Activated CD8-positive, alpha-beta memory T cell treated with anti-CD3 and anti-CD28 coated beads for 36 hours (primary cell): ENCODE data around the gene UNC13C. TPM values are rescaled to one million over a fixed set of nuclear protein-coding genes. Genes with fewer than 3 reads are reported as not detected.

ENCODE experiments used
- CTCF ChIA-PET: fragments of 350-600 bp; sonication (Branson Sonifier 250); formaldehyde crosslinking; loops from one replicate; lab custom pipeline; 2021; ENCODE audit warnings: antibody characterized with exemption; lab: Charles Lee
- POLR2A ChIA-PET: fragments of 350-600 bp; sonication (Branson Sonifier 250); formaldehyde crosslinking; loops from one replicate; lab custom pipeline; 2021; ENCODE audit warnings: antibody characterized with exemption; lab: Charles Lee
- total RNA-seq, 2 experiments: library from RNA; stranded (reverse); gene quantifications; one replicate each; pipeline ENCODE4 v1.2.3, GENCODE V29; 2021

Gene UNC13C
- total RNA-seq, 2 experiments from 2014 or later, result not detected

- ChIA-PET CTCF (no interaction called here), POLR2A (no interaction called here)
These were observed 604.8 kb downstream of the UNC13C start for GRCh38 chr15:54582863-54583643.

- ChIA-PET CTCF (no interaction called here), POLR2A (no interaction called here)
These were observed 606.8 kb downstream of the UNC13C start for GRCh38 chr15:54585063-54585462.

GRCh38 chr15:54594115-54594514, 615.9 kb downstream of the UNC13C start:
- ChIA-PET CTCF (interaction anchor here (0.7 kb wide), 1 partner anchor 477 kb away, joined by 3 read pairs; no protein-coding TSS in a partner anchor), POLR2A (no interaction called here)

- POLR2A ChIA-PET, result no interaction called here
- CTCF ChIA-PET, result no interaction called here
These were observed 621.1 kb downstream of the UNC13C start for GRCh38 chr15:54599386-54599785.

DNA sequence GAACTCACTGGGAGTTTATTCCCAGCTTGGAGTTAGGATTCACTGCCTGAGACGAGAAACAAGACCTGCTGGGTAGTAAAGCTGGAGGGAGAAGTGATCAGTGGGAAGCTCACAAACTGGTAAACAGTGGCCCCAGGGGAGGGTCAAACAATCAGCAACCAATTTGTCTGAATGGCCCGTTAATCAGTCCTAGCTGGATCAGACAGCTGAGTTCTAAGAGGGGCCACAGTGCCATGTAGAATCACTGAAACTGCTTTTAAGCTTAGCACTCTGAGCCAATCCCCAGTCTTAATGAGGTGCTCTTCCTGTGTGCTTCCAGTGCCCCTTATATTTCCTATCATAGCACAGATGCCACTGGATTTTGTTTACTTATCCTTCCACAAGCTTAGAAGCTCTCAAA, 626.8 kb downstream of the UNC13C start:
- ChIA-PET CTCF (no interaction called here), POLR2A (no interaction called here)

DNA sequence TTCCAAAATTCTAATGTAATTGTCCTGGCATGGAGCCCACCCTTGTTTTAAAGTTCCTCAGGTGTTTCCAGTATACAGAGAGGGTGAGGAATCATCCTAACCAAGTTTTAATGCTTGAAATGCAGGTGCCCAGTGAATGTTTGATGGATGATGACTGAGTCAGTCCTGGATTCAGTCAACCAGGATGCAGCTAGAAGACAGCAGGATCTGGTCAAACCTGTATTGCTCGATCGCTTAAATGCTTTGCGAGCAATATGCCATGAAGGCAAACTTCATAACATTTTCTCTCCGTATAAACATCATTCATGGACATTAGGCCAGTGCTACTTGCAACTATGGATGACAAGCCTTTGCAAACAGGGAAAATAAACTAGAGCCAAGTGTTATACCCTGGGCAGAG, 627.3 kb downstream of the UNC13C start:
- ChIA-PET CTCF (no interaction called here), POLR2A (no interaction called here)

DNA sequence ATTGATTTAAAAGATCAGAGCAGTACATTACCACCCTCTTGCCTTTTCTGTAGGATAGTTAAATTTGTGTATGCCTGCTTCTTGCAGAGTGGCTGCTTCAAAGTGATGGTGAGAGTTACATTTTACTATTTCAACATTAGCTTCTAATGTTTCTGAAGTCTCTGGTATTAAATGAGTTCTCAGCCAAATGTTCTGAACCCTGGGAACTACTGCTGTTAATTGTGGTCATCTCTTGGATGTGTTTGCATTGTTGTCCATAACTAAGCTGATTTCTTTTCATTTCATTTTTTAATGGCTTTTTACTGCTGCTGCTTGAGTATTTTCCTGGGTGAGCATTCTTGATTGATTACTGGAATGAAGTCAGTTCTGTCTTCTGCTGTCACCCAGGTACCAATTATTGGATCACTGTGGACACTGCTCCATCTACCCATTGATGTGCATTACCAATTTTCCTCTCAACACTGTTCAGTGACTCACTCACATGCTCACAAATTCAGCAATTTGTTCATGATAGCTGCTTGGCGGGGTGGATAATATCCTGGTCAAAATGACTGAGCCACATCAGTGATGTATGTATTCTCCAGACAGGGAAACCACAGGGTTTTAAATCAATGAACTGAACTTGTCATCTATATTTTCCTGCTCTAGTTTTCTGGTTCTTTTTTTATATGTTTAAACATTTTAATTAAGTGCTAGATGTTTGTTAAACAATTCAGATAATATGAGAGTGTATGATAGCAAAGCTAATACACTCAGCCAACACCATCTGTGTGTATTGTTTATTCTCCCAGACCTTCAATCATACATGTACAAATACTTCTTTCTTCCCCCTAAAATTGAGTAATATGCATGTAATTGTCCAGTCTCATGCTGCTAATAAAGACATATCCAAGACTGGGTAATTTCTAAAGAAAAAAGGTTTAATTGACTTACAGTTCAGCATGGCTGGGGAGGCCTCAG, 630.9 kb downstream of the UNC13C start:
- CTCF ChIA-PET, result no interaction called here
- POLR2A ChIA-PET, result no interaction called here

DNA sequence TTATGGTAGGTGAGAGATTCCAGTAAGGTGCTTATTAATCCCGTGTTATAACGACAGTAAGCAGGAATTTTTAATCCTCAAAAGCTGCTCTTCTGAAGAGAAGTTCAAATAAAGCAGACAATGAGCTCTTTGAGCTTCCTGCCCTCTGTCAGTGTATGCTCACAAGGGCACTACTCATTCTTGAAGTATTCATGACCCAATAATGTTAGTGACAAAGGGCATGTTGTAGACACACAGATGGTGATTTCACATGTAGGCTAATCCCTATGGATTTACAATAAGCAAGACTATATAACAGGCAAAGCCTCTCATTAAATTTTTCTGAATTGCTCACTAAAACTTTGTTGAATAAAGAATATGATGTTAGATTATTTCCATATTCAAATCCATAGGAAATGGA, 639.9 kb downstream of the UNC13C start:
- CTCF ChIA-PET, result no interaction called here
- POLR2A ChIA-PET, result no interaction called here

GRCh38 chr15:54619180-54619579, 640.9 kb downstream of the UNC13C start:
- ChIA-PET POLR2A (no interaction called here), CTCF (no interaction called here)

GRCh38 chr15:54620916-54621315, 642.7 kb downstream of the UNC13C start:
- ChIA-PET CTCF (no interaction called here), POLR2A (no interaction called here)

DNA sequence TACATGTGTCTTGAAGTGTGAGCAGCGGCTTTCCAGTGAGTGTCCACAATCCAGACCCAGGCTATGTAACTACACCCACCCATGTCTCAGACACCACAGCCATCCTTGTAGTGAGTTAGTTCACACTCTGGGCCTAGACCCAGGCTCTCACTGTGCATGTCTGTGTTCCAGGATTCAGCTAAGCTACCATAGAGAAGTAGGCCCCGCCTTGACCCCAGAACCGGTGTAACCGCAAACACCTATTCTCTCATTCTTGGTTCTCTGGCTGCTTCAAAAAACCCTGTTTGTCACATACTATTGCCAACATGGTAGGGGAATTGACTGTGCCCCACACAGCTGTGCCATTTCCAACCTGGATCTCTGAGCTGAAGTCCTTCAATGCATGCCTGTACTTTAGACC, 657.9 kb downstream of the UNC13C start:
- ChIA-PET CTCF (interaction anchor here (0.5 kb wide), 1 partner anchor 1634 kb away, joined by 4 read pairs; no protein-coding TSS in a partner anchor), POLR2A (no interaction called here)

- ChIA-PET CTCF (no interaction called here), POLR2A (no interaction called here)
These were observed 660.4 kb downstream of the UNC13C start for GRCh38 chr15:54638666-54639065.

DNA sequence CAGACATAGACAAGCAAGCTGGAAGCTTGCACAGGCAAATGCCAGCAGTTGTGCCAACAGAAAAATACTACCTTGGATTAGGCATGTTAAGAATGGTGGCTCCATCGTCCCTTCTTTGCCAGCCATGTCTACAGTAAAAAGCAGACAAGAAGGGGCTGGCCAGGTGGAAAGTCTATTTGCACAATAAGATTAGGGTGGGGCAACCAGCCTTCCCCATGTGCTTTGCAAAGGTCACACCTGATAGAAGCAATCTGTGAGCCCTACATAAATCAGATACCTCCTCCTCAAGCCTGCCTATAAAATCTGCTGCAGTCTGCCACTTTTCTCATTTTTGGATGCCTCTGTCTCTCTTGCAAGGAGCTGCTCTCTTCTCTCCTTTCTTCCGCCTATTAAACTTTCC, 662.6 kb downstream of the UNC13C start:
- ChIA-PET POLR2A (no interaction called here), CTCF (no interaction called here)

DNA sequence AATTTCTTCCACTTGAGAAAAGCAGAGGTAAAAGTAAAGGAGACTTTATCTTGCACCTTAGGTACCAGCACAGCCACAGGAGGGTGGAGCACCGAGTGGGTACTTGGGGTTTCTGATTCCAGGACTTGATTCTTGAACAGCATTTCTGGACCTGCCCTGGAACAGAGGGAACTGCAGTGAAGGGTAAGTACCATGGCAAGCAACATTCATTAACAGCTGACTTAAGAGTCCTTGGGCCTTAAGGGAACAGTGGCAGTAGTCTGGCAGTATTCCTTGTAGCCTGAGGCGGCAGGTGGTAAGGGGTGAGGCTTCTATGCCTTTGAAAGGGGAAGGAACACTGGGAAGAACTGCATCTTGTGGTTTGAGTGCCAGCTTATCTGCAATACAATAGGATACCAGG, 666.6 kb downstream of the UNC13C start:
- CTCF ChIA-PET, result no interaction called here
- POLR2A ChIA-PET, result no interaction called here

DNA sequence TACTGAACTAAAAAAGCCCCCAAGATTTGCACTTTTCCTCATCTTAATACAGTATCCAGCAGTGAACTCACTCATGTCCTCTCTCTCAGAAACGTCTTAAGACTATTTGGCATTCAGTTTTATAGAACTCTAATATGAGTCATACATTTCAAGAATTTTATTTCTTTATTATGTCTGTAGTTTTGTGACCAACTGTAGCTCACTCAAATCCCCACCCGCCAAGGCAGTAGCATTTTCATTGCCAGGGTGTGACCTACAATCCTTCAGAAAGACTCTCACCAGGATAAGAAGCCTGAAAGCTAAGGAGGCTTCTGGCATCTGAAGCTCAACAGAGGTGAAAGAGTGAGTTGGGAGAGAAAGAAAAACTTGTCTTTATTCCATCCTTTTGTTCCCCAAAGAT, 681.4 kb downstream of the UNC13C start:
- ChIA-PET CTCF (no interaction called here), POLR2A (no interaction called here)

DNA sequence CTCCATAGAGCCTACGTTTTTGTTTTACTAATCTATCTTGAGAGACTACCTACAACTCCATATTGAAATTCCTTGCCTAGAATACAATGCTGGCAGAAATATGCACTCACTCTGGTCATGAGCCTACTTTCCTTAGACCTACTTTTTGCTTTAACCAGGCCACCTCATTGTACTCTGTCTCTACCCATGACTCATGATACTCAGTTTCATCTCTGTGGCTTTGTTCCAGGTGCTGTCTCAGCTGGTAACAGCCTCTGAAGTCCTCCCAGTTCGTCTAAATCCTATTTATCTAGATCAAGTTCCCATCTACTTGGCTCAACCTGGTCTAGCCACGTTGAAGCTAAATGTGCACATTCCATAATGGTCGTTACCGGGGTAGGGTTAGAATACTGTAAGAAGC, 682.1 kb downstream of the UNC13C start:
- POLR2A ChIA-PET, result no interaction called here
- CTCF ChIA-PET, result no interaction called here

DNA sequence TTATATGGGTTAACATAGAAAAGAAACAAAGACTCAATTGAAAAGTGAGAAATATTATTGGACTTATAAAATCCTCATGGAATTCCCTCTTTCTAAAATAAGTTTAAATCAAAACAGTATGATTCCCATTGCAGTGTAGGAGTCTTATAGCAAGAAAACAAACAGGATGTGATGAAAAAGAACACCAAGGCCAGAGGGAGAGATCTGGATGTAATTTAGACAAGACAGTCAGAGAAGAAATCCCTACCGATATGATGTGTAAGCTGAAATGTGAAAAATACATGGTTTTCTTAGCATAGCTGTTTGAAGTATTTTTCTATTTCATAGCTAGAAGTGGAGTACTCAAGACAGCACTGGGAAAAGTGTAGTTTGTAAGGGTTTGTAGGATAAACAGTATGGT, 697.0 kb downstream of the UNC13C start:
- ChIA-PET CTCF (no interaction called here), POLR2A (no interaction called here)

- POLR2A ChIA-PET, result no interaction called here
- CTCF ChIA-PET, result no interaction called here
These were observed 703.3 kb downstream of the UNC13C start for GRCh38 chr15:54681584-54681983.
